AG04450 (cell line): ENCODE data around the gene GNL1. TPM values are rescaled to one million over a fixed set of nuclear protein-coding genes. Genes with fewer than 3 reads are reported as not detected.
"Not testable (repeated sequence)": the region's sequence is repeated elsewhere in the genome, so short reads cannot be mapped to it uniquely, and the experiment has no call there.

ENCODE experiments used
- CTCF ChIA-PET: fragments of 300-600, 350-600 bp; formaldehyde crosslinking; extraction: SDS; loops from one replicate; lab custom pipeline; 2022; ENCODE audit warnings: antibody characterized with exemption, inconsistent platforms; lab: Charles Lee
- POLR2A ChIA-PET: fragments of 350-600 bp; formaldehyde crosslinking; extraction: SDS; loops from one replicate; lab custom pipeline; 2021; ENCODE audit warnings: antibody characterized with exemption, inconsistent platforms; lab: Yijun Ruan, JAX
- DNase-seq: peaks from one replicate; pipeline ENCODE4 v3.0.0-alpha.2; 2011; ENCODE audit warnings: low read depth, low spot score
- H3K27ac ChIP-seq: one replicate; pipeline ENCODE4 v1.5.1; 2012; ENCODE audit warnings: low read depth, low read length, control low read depth
- H3K27me3 ChIP-seq: one replicate; pipeline ENCODE4 v1.6.0; 2012; ENCODE audit warnings: low read length; ENCODE audit not compliant: control insufficient read depth, insufficient read depth
- H3K4me3 ChIP-seq: 2 replicates; pipeline ENCODE4 v1.5.1; 2011; ENCODE audit warnings: mild to moderate bottlenecking, low read depth, low read length, control low read depth
- H3K9me3 ChIP-seq: 2 replicates; pipeline ENCODE4 v1.5.1; 2012; ENCODE audit warnings: low read length; ENCODE audit not compliant: control insufficient read depth, insufficient read depth
- CTCF ChIP-seq: IDR thresholded peaks from 2 replicates; pipeline ENCODE4 v1.5.1; 2011; ENCODE audit warnings: low read depth, low read length, control low read depth, inconsistent platforms
- polyA plus RNA-seq: library from polyadenylated mRNA; depleted of rRNA; stranded (reverse); fragments of >200 nt; gene quantifications from 2 replicates; pipeline ENCODE4 v1.2.3, GENCODE V29; 2011

Gene GNL1
- polyA plus RNA-seq, 1 experiment, result 41.7 TPM

GRCh38 chr6:30508890-30509736 lies 47.2 kb downstream of the GNL1 start:
- no peak for DNase-seq
- H3K27ac ChIP-seq, result no peak overlapping the region
- CTCF ChIA-PET, result interaction anchor here (0.7 to 4.2 kb wide), 7 partner anchors 23 to 571 kb away, joined by 3 to 20 read pairs (median 6); no protein-coding TSS in a partner anchor
- POLR2A ChIA-PET, result interaction anchor here (1.0 kb wide), 1 partner anchor 13 kb away, joined by 3 read pairs; no protein-coding TSS in a partner anchor
- H3K4me3 ChIP-seq, result no peak overlapping the region
- H3K9me3 ChIP-seq, result no peaks in the 10 kb centered on the region
- TF ChIP-seq CTCF, result no peak
- no peaks in the 10 kb centered on the region for H3K27me3 ChIP-seq

GRCh38 chr6:30507849-30508827 lies 48.2 kb downstream of the GNL1 start:
- no peaks in the 10 kb centered on the region for H3K9me3 ChIP-seq
- no peaks in the 10 kb centered on the region for H3K27me3 ChIP-seq
- H3K4me3 ChIP-seq, result no peak overlapping the region
- ChIA-PET CTCF (interaction anchor here (0.7 to 2.6 kb wide), 5 partner anchors 24 to 572 kb away, joined by 3 to 20 read pairs (median 6); no protein-coding TSS in a partner anchor), POLR2A (no interaction called here)
- TF ChIP-seq CTCF, result no peak
- DNase-seq, result no peak
- no peak overlapping the region for H3K27ac ChIP-seq

- ChIA-PET POLR2A (interaction anchor here (1.4 kb wide), 1 partner anchor 10 kb away, joined by 6 read pairs; no protein-coding TSS in a partner anchor), CTCF (interaction anchor here (0.6 to 4.7 kb wide), 5 partner anchors 16 to 44 kb away, joined by 3 to 41 read pairs (median 13); no protein-coding TSS in a partner anchor)
- no peaks in the 10 kb centered on the region for H3K27me3 ChIP-seq
- DNase-seq, result no peak
- TF ChIP-seq CTCF, result no peak
- peak overlapping the region; percentile 21 for H3K27ac ChIP-seq
- H3K4me3 ChIP-seq, result no peak overlapping the region
- no peaks in the 10 kb centered on the region; the same call in 1 of the 2 replicates for H3K9me3 ChIP-seq
Observed at GRCh38 chr6:30500421-30501355, 55.6 kb downstream of the GNL1 start.

GRCh38 chr6:30498705-30499104 lies 57.6 kb downstream of the GNL1 start:
- H3K27ac ChIP-seq, POLR2A ChIA-PET: not testable (repeated sequence)
- CTCF ChIA-PET, result interaction anchor here (4.5 kb wide), 1 partner anchor 43 kb away, joined by 41 read pairs; no protein-coding TSS in a partner anchor

More at GRCh38 chr6:30498705-30499104, 57.6 kb downstream of the GNL1 start:
- DNase-seq, H3K27me3 ChIP-seq, H3K9me3 ChIP-seq, H3K4me3 ChIP-seq: not testable (repeated sequence)
